ENCODE results near the gene MSMP. TPM values are rescaled to one million over a fixed set of nuclear protein-coding genes. Genes with fewer than 3 reads are reported as not detected.

The MSMP gene, protein sequence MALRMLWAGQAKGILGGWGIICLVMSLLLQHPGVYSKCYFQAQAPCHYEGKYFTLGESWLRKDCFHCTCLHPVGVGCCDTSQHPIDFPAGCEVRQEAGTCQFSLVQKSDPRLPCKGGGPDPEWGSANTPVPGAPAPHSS
- not detected in 2 replicates for total RNA-seq

DNA sequence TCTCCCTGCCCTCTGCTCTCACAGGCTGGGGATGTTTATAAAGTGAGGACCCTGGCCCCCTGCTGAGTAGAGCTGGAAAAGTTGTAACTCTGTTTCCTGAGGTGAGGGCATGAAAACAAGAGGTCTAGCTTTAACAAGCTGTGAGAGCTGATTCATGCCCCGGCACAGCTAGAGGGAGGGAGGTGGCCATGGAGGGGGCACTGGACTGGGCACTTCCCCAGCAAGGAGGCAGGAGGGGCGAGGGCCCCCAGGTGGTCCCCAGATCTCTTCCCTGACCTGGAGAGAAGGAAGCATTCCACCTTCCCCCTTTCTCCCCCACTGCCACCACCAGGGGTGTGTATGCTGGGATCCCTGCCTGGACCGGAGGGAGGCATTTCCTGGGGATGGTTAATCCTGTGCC, at the start of gene MSMP:
TSS of gene MSMP (minus strand) at position 13 of the 400 bp plus-strand sequence. CDS start 147 bp downstream, outside the sequence.

DNA sequence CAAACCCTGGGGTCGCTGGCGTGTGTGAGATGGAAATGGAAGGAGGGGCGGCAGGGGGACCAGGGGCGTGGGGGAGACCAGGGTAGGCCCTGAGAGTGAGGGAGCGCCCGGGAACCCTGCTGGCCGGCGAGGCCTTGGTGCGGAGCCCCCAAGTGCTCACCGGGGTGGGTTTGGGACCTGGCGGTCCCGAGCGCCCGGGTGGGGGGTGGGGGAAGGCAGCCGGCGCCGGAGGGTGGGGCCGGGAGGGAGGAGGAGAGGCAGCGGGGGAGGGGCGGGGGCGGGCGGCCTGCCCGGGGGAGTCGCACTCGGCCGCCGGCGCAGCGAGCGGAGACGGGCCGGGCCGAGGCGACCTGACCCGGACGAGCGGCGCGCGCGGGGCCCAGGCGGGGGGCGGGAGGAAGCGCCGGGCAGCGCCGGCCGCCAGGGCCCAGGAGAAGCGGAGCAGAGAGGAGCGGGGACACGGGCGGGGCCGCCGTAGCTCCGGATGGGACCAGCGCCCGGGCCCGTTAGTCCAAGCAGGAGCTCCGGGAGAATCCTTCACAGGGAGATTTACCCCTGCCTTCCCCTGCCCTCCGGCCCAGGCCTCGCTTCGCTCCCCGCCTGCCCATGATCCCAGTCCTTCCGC, 37.3 kb upstream of the MSMP start, which contains the start of gene NPR2:
TSS of gene NPR2 (plus strand) at position 295 of the 625 bp plus-strand sequence. CDS start 818 bp downstream, outside the sequence.

DNA sequence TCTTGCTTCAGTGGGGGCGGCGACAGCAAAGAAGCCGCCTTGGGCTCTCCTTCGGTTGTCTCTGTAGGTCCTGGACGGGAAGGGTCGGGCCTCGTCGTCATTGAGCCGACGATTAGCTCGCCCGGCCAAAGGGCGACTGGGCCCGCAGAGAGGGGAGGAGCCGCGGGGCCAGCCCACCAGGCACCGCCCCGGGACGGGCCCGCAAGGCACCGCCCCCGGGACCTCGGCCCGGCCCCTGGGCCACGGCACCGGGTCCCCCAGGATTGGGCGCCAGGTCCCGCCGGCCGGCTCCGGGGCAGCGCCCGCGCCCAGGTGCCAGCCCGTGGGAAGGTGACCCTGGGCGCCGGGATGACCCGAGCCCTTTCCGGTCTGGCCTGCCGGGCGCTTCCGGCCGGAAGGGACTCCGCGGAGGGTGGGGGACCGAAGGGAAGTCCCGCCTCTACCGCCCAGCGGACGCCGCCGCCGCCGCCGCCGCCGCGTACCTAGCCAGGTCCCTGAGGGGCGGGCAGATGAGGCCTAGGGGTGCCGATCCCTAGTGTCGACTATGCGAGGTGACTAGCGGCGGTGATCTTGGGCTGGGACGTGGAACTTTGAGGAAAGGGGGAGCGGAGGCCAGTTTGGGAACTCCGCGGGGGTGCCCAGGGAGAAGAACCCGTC, 5.1 kb downstream of the MSMP start, which contains the start of the genes GBA2 and RGP1:
TSS of gene GBA2 (minus strand) at position 371 of the 657 bp plus-strand sequence. CDS start 524 bp downstream, outside the sequence.
TSS of gene RGP1 (plus strand) at position 430 of the 657 bp plus-strand sequence. CDS start 469 bp downstream, outside the sequence.

DNA sequence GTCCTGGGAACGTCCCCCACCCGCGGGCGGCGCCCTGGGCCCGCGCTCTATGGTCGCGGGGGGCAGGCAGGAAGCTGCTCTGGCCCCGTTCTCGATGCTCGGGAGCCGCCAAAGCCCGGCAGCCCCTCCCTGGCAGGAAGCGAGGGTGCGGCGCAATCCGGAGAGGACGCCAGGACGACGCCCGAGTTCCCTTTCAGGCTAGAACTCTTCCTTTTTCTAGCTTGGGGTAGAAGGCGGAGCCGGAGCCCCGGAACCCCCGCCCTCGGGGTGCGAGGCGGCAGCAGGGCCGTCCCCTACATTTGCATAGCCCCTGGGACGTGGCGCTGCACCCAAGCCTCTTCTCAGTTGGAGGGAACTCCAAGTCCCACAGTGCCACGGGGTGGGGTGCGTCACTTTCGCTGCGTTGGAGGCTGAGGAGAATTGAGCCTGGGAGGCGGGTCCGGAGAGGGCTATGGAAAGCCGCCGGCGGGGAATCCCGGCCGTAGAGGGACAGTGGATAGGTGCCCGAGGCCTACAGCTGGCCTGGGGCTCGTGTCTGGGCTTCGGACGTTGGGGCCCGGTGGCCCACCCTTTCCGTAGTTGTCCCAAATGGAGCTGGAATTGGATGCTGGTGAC, 21.8 kb downstream of the MSMP start, which contains the start of the genes CREB3 and TLN1:
TSS of gene CREB3 (plus strand) at position 482 of the 615 bp plus-strand sequence. CDS start at position 589, 107 bp downstream.
TSS of gene TLN1 (minus strand) at position 11 of the 615 bp plus-strand sequence. CDS start 6,501 bp downstream, outside the sequence.

Small RNA genes lying within 50 kb of the gene (small RNA-seq; reads per million reads assigned to genes)
- gene MIR6853: 0.57 reads per million, percentile 35 among the genes with 10 or more reads in this experiment

Other genes starting within 250 kb of the MSMP start
- gene TESK1, start 149.0 kb downstream of the MSMP start, total RNA-seq: 10.9 and 11.8 TPM in 2 replicates
- 1.6 and 4.4 TPM in 2 replicates for gene CD72, start 135.9 kb downstream of the MSMP start, total RNA-seq
- 1.1 TPM in 1 of 2 replicates, not detected in the other for gene SIT1, start 103.3 kb downstream of the MSMP start, total RNA-seq
- 167,582 and 231,316 TPM in 2 replicates for gene RMRP, start 96.3 kb downstream of the MSMP start, total RNA-seq
- gene CCDC107, start 96.0 kb downstream of the MSMP start, total RNA-seq: 9.6 and 13.6 TPM in 2 replicates
- 1.5 and 5.5 TPM in 2 replicates for gene ARHGEF39, start 89.1 kb downstream of the MSMP start, total RNA-seq
- gene CA9, start 80.3 kb downstream of the MSMP start, total RNA-seq: 0.20 and 1.1 TPM in 2 replicates
- gene TPM2, start 64.4 kb downstream of the MSMP start, total RNA-seq: 338 and 431 TPM in 2 replicates
- gene TLN1, start 22.1 kb downstream of the MSMP start, total RNA-seq: 248 and 253 TPM in 2 replicates
- 36.7 and 39.9 TPM in 2 replicates for gene CREB3, start 21.6 kb downstream of the MSMP start, total RNA-seq
- gene GBA2, start 5.0 kb downstream of the MSMP start, total RNA-seq: 23.1 and 31.1 TPM in 2 replicates
- 9.2 and 14.3 TPM in 2 replicates for gene RGP1, start 5.0 kb downstream of the MSMP start, total RNA-seq
- 21.3 and 26.5 TPM in 2 replicates for gene NPR2, start 37.3 kb upstream of the MSMP start, total RNA-seq
- gene SPAG8, start 58.0 kb upstream of the MSMP start, total RNA-seq: 0.73 and 2.2 TPM in 2 replicates
- 19.4 and 23.9 TPM in 2 replicates for gene HINT2, start 60.8 kb upstream of the MSMP start, total RNA-seq
- not detected in 2 replicates for gene FAM221B, start 74.5 kb upstream of the MSMP start, total RNA-seq
- 1.6 and 2.2 TPM in 2 replicates for gene TMEM8B, start 75.0 kb upstream of the MSMP start, total RNA-seq
- not detected in 2 replicates for gene OR13J1, start 116.1 kb upstream of the MSMP start, total RNA-seq
- gene HRCT1, start 151.9 kb upstream of the MSMP start, total RNA-seq: 1.4 and 1.8 TPM in 2 replicates
- 0.20 and 0.37 TPM in 2 replicates for gene SPAAR, start 155.2 kb upstream of the MSMP start, total RNA-seq
- 0.37 TPM in 1 of 2 replicates, not detected in the other for gene OR2S2, start 203.9 kb upstream of the MSMP start, total RNA-seq

Measured in subcutaneous preadipocyte (primary cell).